Stomach (tissue), 9 donors: Measurements from ENCODE around the gene SKI. TPM values are rescaled to one million over a fixed set of nuclear protein-coding genes. Genes with fewer than 3 reads are reported as not detected.

Source experiments
- DNase-seq, 2 donors: peaks; one replicate each; pipeline versions ENCODE4 v3.0.0 to v3.0.0-alpha.2; 2013 to 2019
- H3K27ac ChIP-seq, 5 donors: fragments of 200-600 bp in 4 of 5; sonication (generic) in 4 of 5; one replicate each; pipeline ENCODE4 v1.5.1; 2013 to 2019; ENCODE audit warnings: mild to moderate bottlenecking in 1 of 5, moderate library complexity in 1 of 5
- H3K27me3 ChIP-seq, 3 donors: fragments of 200-600 bp; sonication (generic); one replicate each; pipeline ENCODE4 v1.5.1; 2017 to 2019; ENCODE audit warnings: mixed run types in 1 of 3
- H3K36me3 ChIP-seq, 4 donors: fragments of 200-600 bp; sonication (generic); 1 replicate in 3 of 4; 2 replicates in 1 of 4; pipeline ENCODE4 v1.5.1; 2016 to 2019
- H3K4me1 ChIP-seq, 4 donors: fragments of 200-600 bp; sonication (generic); one replicate each; pipeline ENCODE4 v1.5.1; 2016 to 2019
- H3K4me3 ChIP-seq, 4 donors: fragments of 200-600 bp; sonication (generic) in 3 of 4; one replicate each; pipeline ENCODE4 v1.5.1; 2016 to 2019; ENCODE audit warnings: mild to moderate bottlenecking in 1 of 4
- H3K9me3 ChIP-seq, 4 donors: fragments of 200-600 bp; sonication (generic); one replicate each; pipeline ENCODE4 v1.5.1; 2016 to 2019
- CTCF ChIP-seq, 7 experiments: fragments of 450-650 bp in 4 of 7; fragments of 200-600 bp in 3 of 7; sonication (generic) in 3 of 7; IDR thresholded peaks; one replicate each; pipeline ENCODE4 v1.5.1; 2016 to 2019; ENCODE audit warnings: antibody characterized with exemption in 7 of 7, control low read depth in 2 of 7, mild to moderate bottlenecking in 1 of 7
- EP300 ChIP-seq: sonication (generic); formaldehyde crosslinking; IDR thresholded peaks from one replicate; pipeline ENCODE4 v1.6.1; 2017; ENCODE audit warnings: antibody characterized with exemption
- POLR2A ChIP-seq, 4 donors: fragments of 450-650 bp; IDR thresholded peaks; one replicate each; pipeline ENCODE4 v1.6.1; 2016; ENCODE audit warnings: antibody characterized with exemption in 4 of 4, control low read depth in 2 of 4, mild to moderate bottlenecking in 1 of 4, moderate library complexity in 1 of 4
- POLR2AphosphoS5 ChIP-seq, 3 donors: sonication (generic); formaldehyde crosslinking; IDR thresholded peaks; one replicate each; pipeline ENCODE4 v1.6.1; 2016; ENCODE audit warnings: antibody characterized with exemption in 3 of 3
- WGBS, 5 donors: extraction: QIAGEN DNeasy Blood & Tissue Kit in 3 of 5; methylation state at CpG; one replicate each; pipeline versions ENCODE4 v1.1.5 to v1.1.7; 2013 to 2018; 5-methylcytosine and 5-hydroxymethylcytosine counted together
- intact Hi-C: fragments of 100-400 bp; cut with DNase I; formaldehyde crosslinking; loops from one replicate; pipeline ENCODE4 v1.15.1; 2023; ENCODE audit warnings: low total_unique reads
- polyA plus RNA-seq, 3 donors: library from polyadenylated mRNA; stranded (reverse); fragments of 200-250 nt; gene quantifications; one replicate each; pipeline ENCODE4 v1.2.3, GENCODE V29; 2013
- total RNA-seq, 5 donors: library from RNA; depleted of rRNA; stranded (reverse); fragments of >200 nt; gene quantifications; one replicate each; pipeline versions ENCODE4 v1.1.0 to v1.2.3, GENCODE V29; 2014 to 2016
- donor health status: healthy with polysubstance abuse.
- donor health status: Bipolar disorder and iron deficiency.
- donor health status: healthy.

Gene SKI
- total and polyA plus RNA-seq, 8 donors: 7.4 to 84.0 (median 21.0) TPM

DNA sequence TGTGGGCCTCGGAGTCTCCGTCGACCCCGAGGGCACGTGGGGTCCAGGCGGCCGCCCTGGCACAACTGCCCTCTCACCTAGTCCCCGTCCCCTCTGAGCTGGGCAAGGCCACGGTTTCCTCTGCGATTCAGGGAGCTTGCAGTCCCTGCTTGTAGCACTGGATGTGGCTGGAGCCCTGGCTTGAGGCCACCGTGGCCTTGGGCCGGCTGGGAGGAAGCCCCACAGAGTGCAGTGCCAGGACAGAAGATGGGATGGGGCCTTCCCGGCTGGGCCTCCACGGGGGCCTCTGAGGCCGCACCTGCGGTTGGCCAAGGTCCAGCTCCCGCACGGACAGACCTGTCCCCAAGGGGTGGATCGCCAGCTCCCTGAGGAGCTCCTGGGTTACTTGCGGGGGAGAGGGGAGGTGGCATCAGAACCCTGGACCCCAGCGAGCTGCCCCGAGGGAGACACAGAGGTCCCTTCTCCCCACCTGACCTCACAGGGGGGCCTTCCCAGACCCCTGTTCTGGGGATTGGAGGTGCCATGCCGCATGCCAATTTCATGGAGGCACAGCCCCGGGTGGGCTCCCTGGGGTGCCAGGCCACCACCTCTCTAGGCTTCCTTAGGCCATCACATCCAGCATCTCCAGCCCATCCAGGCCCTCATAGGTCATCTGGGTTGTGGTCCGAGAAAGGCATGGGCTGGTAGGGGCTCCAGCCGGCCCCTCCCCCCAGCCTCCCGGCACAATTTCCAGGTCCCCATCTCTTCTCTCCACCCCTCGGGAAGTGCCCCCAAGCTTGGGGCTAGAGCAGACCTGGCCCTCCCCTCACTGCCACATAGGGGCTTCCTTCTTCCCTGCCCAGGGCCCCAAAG is 82.4 kb downstream of the SKI start:
- H3K4me1 ChIP-seq: peaks cover 47 to 60% (median 54%) of the 10 kb centered on the region in 4 donors
- H3K27me3 ChIP-seq: peaks cover 0 to 8% (median 0%) of the 10 kb centered on the region in 3 donors
- no peak for DNase-seq
- H3K9me3 ChIP-seq: no peaks in the 10 kb centered on the region
- intact Hi-C loops: no loop called here
- H3K36me3 ChIP-seq: peaks cover 34 to 37% (median 36%) of the 10 kb centered on the region in 4 donors
- TF ChIP-seq POLR2AphosphoS5 (IDR thresholded peaks at IDR 0.05) (no peak), POLR2A (IDR thresholded peaks at IDR 0.05) (no peak), EP300 (no peak), CTCF (IDR thresholded peaks at IDR 0.05) (no peak)
- 62 to 75% (median 72%) methylated on average over 20 to 28 of the region's 28 CpGs for WGBS, 5 donors
- H3K27ac ChIP-seq: peak overlapping the region; percentile 19 to 95 (median 91)
- H3K4me3 ChIP-seq: no peak overlapping the region

- intact Hi-C loops: no loop called here
- peaks cover 28 to 29% (median 28%) of the 10 kb centered on the region in 4 donors for H3K36me3 ChIP-seq
- peaks cover 0 to 12% (median 0%) of the 10 kb centered on the region in 3 donors for H3K27me3 ChIP-seq
- H3K4me3 ChIP-seq: no peak overlapping the region
- DNase-seq: peak; percentile 70 to 91
- TF ChIP-seq POLR2A (IDR thresholded peaks at IDR 0.05): no peak
- peak in 4 of 7 experiments; percentile 10 to 41 (median 34) for TF ChIP-seq CTCF (IDR thresholded peaks at IDR 0.05)
- TF ChIP-seq POLR2AphosphoS5 (IDR thresholded peaks at IDR 0.05): no peak
- TF ChIP-seq EP300: no peak
- no peaks in the 10 kb centered on the region for H3K9me3 ChIP-seq
- peak overlapping the region; percentile 64 to 95 (median 91) for H3K27ac ChIP-seq
- H3K4me1 ChIP-seq: peaks cover 47 to 65% (median 59%) of the 10 kb centered on the region in 4 donors
- whole genome bisulfite sequencing, 5 donors: 20 to 38% (median 27%) methylated on average over 9 to 21 of the region's 21 CpGs
These were observed 83.3 kb downstream of the SKI start for GRCh38 chr1:2311184-2312032.

- Histone ChIP-seq H3K4me1 (peaks cover 47 to 68% (median 60%) of the 10 kb centered on the region in 4 donors), H3K36me3 (peaks cover 21% of the 10 kb centered on the region in 4 donors), H3K27ac (peak overlapping the region; percentile 55 to 95 (median 91)), H3K4me3 (no peak overlapping the region), H3K9me3 (no peaks in the 10 kb centered on the region), H3K27me3 (peaks cover 0 to 12% (median 0%) of the 10 kb centered on the region in 3 donors)
- 43 to 54% (median 51%) methylated on average over 10 of the region's 10 CpGs for WGBS, 5 donors
- intact Hi-C loops: no loop called here
- DNase-seq: no peak
- TF ChIP-seq EP300 (no peak), CTCF (IDR thresholded peaks at IDR 0.05) (no peak), POLR2A (IDR thresholded peaks at IDR 0.05) (no peak), POLR2AphosphoS5 (IDR thresholded peaks at IDR 0.05) (no peak)
These were observed 84.0 kb downstream of the SKI start for GRCh38 chr1:2312160-2312514.
